ENCODE data around the gene GDE1.
"Not testable (repeated sequence)": the region's sequence is repeated elsewhere in the genome, so short reads cannot be mapped to it uniquely, and the experiment has no call there.

Gene GDE1

DNA sequence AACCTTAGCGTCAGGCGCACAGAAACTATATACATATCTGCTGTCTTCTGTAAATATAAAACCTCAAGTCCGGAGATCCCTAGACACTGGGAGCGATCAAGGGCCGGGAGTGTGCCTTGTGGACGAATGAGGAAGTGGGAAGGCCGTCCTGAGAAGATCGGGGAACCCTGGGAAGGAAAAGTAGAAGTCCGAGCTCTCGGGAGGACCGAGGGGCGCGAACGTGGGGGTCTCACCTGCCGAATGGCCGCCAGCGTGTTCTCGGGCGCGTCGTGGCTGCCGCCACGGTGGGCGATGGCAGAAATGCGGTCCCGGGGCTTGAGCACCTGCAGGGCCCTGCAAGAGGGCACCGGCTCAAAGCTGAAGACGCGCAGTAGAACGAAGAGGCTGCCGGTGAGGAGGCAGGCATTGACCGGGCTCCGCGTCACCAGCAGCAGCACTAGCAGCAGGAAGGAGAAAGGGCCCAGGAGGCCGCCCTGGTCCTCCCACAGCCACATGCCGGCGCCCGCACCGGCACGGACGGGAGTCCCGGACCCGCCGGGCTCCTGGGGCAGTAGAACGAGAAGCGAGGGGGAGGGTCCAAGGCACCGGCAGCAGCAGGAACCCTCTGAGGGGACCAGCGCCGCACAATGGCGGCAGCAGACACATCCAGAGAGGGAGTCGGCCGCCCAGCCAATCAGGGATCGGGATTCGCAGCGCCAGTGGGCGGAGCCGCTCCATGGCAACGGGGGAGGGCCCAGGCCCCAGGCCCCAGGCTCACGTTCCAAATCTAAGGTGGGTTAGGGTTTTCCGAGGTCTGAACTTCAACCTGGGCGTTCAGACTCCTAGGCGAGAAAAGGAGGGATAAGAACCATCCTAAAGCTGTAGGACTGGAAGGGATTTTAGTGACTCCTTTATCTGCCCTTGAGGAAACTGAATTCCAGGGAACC, at the start of gene GDE1:
Gene GDE1, minus strand, starts transcription at position 628 of the 926 bp plus-strand sequence. Its CDS starts 134 bp downstream, at position 494.
- peak; percentile 97 for DNase-seq

DNA sequence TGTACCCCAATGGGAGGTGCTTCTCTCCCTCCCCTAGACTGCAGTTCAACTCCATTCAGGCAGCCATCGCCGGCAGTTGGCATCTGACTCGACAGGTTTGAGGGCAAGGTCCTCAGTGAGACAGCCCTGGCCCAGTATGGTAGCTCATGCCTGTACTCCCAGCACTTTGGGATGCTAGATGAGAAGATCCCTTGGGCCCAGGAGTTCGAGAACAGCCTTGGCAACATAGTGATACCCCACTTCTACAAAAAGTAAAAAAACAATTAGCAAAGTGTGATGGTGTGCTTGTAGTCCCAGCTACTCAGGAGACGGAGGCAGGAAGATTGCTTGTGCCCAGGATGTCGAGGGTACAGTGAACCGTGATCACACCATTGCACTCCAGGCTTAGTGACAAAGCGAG, 45.7 kb upstream of the GDE1 start:
- no peak for DNase-seq

DNA sequence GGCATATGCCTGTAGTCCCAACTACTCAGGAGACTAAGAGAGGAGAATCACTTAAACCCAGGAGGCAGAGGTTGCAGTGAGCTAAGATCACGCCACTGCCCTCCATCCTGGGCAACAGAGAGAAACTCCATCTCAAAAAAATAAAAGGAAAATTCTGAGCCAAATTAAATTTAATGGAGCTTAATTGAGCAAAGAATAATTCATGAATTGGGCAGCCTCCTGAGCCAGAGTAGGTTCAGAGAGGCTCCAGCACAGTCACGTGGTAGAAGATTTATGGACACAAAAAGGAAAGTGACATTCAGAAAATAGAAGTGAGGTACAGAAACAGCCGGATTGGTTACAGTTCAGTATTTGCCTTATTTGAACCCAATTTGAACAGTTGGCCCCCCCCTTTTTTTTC, 44.5 kb upstream of the GDE1 start:
- no peak for DNase-seq

GRCh38 chr16:19563377-19563776, 41.5 kb upstream of the GDE1 start:
- DNase-seq = no peak

DNA sequence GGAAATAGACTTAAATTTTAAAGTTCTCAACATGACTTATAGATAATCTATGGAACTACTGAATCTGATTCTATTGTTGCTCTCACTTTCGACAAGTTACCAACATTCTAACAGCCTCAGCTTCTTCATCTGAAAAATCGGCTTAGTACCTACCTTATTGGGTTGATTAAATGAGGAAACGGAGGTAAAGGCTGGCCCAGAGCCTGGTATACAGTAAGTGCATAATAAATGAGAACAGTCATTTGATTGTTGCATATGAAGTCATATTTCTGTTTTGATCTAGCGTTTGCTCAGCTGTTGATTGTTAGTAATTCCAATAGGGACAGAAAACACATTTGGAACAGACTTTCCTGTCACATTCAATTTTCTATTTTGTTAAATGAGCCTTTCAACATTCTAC, 38.2 kb upstream of the GDE1 start:
- no peak for DNase-seq

DNA sequence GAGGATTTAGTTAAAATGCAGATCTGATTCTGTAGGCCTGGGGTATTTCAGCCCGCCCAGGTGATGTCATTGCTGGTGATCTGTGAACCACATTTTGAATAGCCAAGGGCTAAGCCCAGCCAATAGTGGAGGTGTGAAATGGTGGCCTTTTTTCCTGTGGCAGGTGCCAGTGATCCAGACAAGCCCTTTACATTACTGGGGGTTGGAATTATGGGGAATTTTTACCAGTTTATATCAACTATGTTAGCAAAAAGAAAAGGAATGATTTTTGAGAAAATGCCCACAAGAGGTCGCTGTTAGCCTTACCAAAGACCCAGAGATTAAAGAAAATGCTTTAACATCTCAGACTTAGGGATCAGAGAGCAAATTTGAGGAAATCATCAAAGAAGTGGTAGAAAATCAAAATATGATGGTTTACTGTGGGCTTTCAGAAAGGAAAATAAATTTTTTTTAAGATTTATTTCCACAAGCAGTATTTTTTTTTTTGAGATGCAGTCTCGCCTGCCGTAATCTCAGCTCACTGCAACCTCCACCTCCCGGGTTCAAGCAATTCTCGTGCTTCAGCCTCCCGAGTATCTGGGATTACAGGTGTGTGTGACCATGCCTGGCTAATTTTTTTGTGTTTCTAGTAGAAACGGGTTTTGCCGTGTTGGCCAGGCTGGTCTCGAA, 37.5 kb upstream of the GDE1 start:
- DNase-seq = no peak

DNA sequence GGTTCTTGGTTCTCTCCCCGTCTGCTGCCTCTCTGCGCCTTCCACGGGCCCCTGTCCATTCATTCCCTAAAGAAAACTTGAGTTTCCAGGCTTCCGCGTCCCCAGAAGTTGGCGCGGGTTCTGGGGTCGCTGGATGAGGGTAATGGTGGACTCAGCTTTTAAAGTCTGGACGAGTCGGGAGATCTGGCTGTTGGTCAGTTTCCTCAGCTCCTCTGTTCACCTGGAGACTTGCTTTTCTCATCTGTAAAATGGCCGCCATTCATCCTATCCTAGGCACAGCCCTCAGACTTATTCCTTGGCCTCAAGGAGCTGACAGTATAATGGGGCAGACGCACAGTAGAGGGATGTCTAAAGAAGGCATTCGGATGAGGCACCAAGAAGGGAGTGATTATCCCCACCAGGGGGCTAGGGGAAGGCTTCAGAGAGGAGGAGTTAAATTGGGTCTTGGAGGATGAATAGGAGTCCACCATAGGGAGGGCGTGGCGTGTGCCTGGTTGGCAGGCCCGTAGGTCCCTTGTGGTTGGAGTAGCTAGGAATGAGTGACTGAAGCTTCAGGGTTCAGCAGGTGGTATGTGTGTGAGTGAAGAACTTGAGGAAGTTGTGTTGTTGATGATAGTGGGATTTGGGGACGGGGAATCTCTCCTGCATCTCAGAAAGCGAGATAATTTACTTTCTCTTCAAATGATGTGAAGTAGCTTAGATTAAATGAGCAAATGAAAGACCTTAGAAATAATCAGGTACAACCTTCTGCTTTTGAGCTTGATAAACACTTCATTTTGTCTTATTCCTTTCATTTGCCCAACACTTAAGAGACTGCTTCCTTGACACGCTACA, 34.3 kb upstream of the GDE1 start:
- peak; percentile 60 for DNase-seq

- peak; percentile 95 for DNase-seq
Measured at GRCh38 chr16:19555186-19555937, 33.5 kb upstream of the GDE1 start, which contains the start of gene VPS35L. TSS of gene VPS35L (plus strand) at chr16:19555703. CDS start at chr16:19555730, 27 bp downstream.

- DNase-seq = no peak
Measured at GRCh38 chr16:19549673-19550072, 27.8 kb upstream of the GDE1 start.

DNA sequence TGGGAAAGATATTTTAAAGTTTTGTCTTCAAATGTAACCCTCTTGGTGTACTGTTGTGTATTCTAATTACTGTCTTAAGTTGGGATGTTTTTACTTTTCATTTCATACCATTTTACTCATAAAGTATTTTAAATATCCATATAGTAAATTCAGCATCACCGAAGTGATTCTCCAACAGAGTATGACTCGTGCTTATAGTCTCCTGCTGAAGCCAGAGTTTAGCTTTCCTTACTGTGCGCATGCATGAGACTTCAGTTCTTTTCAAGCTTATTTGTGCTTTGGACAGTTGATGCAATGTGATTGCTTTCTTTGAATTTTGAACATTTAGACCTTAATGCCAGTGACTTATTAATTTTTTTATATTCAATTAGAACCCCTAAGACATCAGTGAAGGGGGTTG, 26.2 kb upstream of the GDE1 start:
- DNase-seq = no peak

DNA sequence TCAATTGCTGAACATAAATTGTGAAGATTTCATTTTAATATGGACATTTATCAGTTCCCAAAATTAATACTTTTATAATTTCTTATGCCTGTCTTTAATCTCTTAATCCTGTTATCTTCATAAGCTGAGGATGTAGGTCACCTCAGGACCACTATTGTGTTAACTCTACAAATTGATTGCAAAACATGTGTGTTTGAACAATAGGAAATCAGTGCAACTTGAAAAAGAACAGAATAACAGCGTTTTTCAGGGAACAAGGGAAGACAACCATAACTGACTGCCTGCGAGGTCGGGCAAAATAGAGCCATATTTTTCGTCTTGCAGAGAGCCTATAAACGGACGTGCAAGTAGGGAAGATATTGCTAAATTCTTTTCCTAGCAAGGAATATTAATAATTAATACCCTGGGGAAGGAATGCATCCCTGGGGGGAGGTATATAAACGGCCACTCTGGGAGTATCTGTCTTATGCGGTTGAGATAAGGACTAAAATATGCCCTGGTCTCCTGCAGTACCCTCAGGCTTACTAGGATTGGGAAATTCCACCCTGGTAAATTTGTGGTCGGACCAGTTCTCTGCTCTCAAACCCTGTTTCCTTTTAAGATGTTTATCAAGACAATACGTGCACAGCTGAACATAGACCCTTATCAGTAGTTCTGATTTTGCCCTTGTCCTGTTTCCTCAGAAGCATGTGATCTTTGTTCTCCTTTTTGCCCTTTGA, 21.5 kb upstream of the GDE1 start:
- DNase-seq = not testable (repeated sequence)

GRCh38 chr16:19542138-19542821, 20.4 kb upstream of the GDE1 start:
- no peak for DNase-seq

GRCh38 chr16:19540241-19540970, 18.5 kb upstream of the GDE1 start:
- no peak for DNase-seq

- DNase-seq = no peak
Measured at GRCh38 chr16:19532601-19533000, 10.7 kb upstream of the GDE1 start.

- no peak for DNase-seq
Measured at GRCh38 chr16:19528666-19529065, 6.8 kb upstream of the GDE1 start.

- no peak for DNase-seq
Measured at GRCh38 chr16:19527161-19527560, 5.3 kb upstream of the GDE1 start.

- no peak for DNase-seq
Measured at GRCh38 chr16:19525385-19525723, 3.5 kb upstream of the GDE1 start.

DNA sequence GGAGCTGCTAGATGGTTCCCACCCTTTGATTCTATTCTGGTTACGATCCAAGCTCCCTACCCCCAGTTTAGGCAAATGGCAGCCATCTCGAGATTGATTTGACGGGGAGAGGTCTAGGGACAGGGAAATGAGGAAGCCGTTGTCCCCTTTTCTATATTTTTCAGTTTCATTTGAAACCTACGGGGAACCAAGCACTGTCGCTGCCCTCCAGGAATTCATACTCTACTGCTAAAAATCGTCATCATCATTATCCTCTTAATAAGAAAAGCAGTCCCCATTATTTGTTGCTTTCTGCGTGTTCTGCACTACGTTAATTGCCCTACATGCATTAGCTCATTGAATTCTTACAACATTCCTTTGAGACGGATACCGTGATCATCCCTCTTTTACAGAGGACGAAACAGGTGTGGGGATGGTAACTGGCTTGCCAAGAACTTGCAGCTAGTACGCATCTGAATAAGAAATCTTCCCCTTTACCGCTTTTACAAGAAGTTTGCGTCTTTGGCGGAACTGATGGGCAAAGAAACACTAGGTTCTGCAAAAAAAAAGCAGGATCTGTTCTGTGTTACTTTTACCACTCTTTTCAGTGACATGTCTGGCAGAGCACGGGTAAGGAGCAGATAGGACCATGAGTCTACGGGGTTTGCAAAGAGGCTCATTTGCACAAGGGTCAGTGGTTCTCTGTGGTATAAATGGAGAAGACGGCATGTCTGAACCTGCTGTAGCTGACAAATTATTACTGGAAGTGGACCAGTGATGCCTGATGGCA, 2.9 kb upstream of the GDE1 start:
- DNase-seq = no peak

DNA sequence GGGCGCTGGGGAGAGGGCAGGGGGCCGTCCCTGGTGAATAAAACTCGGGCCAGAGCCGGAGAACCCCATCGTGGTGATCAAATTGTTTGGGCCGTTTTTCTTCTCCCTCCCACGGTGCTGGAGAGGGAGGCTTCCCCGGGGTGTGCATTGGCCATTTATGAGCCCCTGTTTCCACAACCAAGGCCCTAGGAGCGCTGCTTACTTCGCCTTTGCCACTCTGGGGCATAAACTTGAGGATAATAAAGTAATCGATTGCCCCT, 2.4 kb upstream of the GDE1 start:
- no peak for DNase-seq
